Rectal smooth muscle tissue (tissue), 1 donor: ENCODE data around the gene AAGAB.
A peak's percentile ranks its signal among the peaks of the same experiment; 100 is the strongest.

Experiments
- H3K27ac ChIP-seq: one replicate; pipeline ENCODE4 v1.7.0; 2013; ENCODE audit warnings: low read depth, low read length, inconsistent platforms
- H3K27me3 ChIP-seq: one replicate; pipeline ENCODE4 v1.7.0; 2013; ENCODE audit warnings: low read length; ENCODE audit not compliant: control insufficient read depth, insufficient read depth
- H3K36me3 ChIP-seq: one replicate; pipeline ENCODE4 v1.7.0; 2013; ENCODE audit warnings: low read length; ENCODE audit not compliant: control insufficient read depth, insufficient read depth
- H3K4me1 ChIP-seq: one replicate; pipeline ENCODE4 v1.7.0; 2013; ENCODE audit warnings: low read length; ENCODE audit not compliant: control insufficient read depth, insufficient read depth
- H3K4me3 ChIP-seq: one replicate; pipeline ENCODE4 v1.7.0; 2013; ENCODE audit warnings: low read length
- H3K9ac ChIP-seq: one replicate; pipeline ENCODE4 v1.7.0; 2013; ENCODE audit warnings: low read length

AAGAB gene

DNA sequence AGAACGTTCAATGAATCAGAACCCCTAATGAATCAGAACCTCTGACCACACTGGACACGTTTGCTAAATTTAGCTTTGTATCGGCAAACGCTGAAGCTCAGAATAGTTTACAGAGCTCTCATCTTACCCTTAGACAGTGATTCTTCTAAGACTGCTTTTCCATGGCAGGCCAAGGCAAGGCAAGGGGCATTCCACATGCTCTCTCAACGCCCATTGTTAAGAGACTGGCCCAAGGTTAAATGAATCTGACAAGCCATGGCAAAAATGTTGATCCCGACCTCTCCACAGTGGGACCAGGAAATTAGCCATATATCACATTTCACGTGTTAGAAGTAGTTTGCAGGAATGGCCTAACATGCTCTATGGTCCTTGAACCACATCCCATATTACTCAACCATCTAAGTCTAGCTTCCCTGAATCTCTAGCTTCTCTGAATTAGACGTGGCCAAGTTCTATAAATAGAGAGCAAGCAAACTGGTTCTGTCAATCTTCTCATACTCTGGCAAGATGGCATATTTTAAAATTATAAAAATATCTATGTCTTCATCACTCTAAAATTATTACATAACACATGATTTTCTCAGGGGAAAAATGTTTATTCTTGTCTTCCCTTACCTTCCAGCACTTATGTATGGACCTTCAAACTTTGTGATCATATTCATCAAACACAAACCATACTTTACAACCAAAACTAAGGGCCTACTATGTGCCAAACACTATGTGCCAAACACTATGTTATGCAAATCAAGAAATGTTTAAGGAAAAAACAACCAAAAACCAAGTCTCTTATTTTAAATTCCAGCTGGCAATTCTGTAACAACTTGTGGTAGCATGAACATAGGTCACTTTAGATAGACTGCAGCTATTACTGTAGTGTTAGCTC, 54.3 kb downstream of the AAGAB start:
- Histone ChIP-seq H3K4me1 (no peaks in the 10 kb centered on the region), H3K9ac (no peak overlapping the region), H3K36me3 (peaks cover 2% of the 10 kb centered on the region), H3K4me3 (no peak overlapping the region), H3K27ac (no peak overlapping the region), H3K27me3 (no peaks in the 10 kb centered on the region)

DNA sequence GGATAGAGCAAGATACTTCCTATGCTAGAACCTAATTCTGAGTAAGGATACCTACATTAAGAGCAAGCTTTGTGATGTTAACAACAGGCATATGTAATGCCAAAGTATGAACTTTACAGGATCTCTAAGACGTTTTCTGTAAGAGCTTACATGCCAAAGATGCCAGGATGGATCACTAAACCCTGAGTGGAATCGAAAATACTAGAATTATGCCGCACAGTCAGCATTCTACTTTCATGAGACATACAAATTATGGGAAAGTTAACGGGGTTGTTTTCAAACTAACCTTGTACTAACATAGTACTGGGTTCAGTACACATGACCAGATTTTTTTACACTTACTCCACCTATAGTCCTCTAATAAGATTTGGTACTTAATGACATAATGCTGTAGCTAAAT, 55.1 kb downstream of the AAGAB start:
- Histone ChIP-seq H3K27ac (no peak overlapping the region), H3K4me1 (no peaks in the 10 kb centered on the region), H3K4me3 (no peak overlapping the region), H3K36me3 (peaks cover 2% of the 10 kb centered on the region), H3K27me3 (no peaks in the 10 kb centered on the region), H3K9ac (no peak overlapping the region)

DNA sequence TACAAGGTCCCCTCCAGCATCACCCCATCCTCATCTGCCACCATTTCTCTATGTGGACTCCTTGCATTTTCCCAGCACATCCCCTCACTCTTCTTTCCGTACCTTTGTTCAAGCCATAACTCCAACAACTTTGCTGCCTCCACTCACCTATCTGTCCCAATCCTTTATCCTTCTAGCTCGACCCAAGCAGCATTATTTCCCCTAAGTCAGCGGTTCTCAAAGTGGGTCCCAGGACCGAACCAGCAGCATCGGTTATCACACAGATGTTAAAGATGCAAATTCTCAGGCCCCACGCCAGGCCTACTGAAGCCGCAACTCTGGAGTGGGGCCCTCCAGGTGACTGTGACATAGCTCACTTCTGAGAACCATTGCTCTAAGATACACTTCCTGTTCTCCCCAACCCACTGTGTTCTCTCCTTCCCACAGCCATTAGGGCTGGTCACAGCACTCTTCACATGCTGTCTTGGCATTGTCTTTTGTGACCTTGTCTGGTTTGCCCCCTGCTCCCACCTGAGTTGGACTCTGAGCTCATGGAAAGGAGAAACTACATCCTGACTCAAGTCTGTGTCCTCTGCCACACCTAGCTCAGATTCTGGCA, 56.2 kb downstream of the AAGAB start:
- H3K27me3 ChIP-seq, result no peaks in the 10 kb centered on the region
- H3K9ac ChIP-seq, result no peak overlapping the region
- no peak overlapping the region for H3K4me3 ChIP-seq
- H3K36me3 ChIP-seq, result no peaks in the 10 kb centered on the region
- H3K4me1 ChIP-seq, result peaks cover 9% of the 10 kb centered on the region
- no peak overlapping the region for H3K27ac ChIP-seq

DNA sequence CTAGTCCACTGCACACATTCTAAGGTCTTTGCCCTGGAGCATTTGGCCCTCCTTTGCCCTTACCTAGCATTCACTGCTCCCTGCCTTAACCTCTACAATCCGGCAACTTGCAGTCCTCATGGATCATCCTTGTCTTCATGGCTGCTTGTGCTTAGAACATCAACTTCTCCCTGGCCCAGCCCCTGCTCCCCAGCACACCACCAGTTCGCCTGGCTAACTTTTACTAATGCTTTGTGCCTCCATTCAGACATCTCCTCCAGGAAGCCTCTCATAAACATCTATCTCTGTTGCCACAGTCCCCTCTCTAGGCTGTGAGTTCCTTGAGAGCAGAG, 57.1 kb downstream of the AAGAB start:
- Histone ChIP-seq H3K36me3 (peaks cover 3% of the 10 kb centered on the region), H3K4me3 (no peak overlapping the region), H3K27me3 (no peaks in the 10 kb centered on the region), H3K9ac (no peak overlapping the region), H3K4me1 (peaks cover 13% of the 10 kb centered on the region), H3K27ac (no peak overlapping the region)

DNA sequence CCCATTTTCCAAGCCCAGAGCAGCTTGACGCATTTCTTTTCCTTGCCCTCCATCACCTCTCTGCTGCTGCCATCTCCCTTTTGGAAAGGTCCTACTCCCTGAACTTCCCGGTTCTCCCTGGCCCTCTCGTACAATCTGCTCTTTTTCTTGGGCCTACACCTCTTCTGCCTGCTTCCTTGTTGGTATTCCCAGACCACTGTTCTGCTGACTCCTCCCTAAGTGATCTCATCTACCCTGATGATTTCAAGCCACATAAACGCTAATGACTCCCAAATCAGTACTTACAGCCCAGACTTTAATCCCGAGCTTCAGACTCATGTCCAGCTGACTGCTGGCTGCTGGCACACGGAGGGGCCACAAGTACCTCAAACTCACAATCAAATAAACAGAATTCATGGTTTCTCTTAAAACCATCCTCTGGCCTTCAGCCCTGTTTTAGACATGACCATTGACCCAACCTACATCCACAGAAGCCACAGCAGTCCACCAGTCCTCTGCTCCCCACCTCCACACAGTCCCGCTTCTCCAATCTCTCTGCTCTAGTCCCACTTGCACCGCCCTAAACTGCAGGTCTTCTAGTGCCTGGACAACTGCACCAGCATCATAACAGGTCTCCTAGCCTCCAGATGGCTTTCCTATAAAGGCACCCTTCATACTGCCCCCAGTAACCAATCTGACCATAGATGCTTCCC, 57.6 kb downstream of the AAGAB start:
- Histone ChIP-seq H3K4me3 (no peak overlapping the region), H3K27ac (no peak overlapping the region), H3K4me1 (peaks cover 13% of the 10 kb centered on the region), H3K36me3 (peaks cover 8% of the 10 kb centered on the region), H3K9ac (no peak overlapping the region), H3K27me3 (no peaks in the 10 kb centered on the region)

DNA sequence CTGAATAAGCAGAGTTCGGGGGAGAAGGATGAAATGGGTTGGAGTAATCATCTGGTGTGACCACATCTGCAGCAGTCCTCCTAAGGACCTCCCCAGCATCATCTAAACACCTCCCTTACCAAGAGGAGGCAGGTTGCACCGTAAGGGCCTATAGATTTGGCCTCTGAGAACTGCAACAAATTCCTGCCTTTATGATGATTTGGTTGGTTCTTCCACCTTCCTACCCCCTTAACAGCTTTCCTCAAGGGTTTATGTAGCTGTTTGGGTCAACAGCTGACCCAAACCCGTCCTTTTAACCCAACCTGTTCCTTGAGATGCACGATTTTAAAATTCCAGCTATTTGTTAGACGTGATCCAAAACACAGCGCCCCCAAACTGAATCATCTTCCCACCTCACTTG, 58.2 kb downstream of the AAGAB start:
- no peak overlapping the region for H3K4me3 ChIP-seq
- no peak overlapping the region for H3K27ac ChIP-seq
- peaks cover 13% of the 10 kb centered on the region for H3K4me1 ChIP-seq
- peaks cover 8% of the 10 kb centered on the region for H3K36me3 ChIP-seq
- no peaks in the 10 kb centered on the region for H3K27me3 ChIP-seq
- H3K9ac ChIP-seq, result no peak overlapping the region

DNA sequence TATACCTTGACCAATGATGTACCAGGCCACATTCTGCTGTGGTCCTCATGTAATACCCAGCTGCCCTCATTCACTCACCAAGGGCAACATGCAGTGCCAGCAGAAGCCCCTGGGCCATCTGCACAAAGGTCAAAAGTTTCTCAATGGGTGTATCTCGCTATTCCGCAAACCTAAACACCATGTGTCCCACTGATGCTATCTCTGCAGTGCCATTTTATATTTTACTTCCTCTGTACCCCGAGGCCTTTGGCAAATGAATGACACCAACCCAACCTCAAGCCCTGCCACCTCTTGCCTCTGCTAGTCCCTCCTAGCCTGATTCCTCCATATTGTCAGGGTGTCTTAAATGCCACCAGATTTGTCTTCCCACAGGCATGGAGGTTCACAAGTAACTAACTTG, 59.2 kb downstream of the AAGAB start:
- H3K4me1 ChIP-seq, result peaks cover 13% of the 10 kb centered on the region
- H3K36me3 ChIP-seq, result peaks cover 8% of the 10 kb centered on the region
- H3K27ac ChIP-seq, result no peak overlapping the region
- H3K4me3 ChIP-seq, result no peak overlapping the region
- H3K9ac ChIP-seq, result no peak overlapping the region
- H3K27me3 ChIP-seq, result no peaks in the 10 kb centered on the region

DNA sequence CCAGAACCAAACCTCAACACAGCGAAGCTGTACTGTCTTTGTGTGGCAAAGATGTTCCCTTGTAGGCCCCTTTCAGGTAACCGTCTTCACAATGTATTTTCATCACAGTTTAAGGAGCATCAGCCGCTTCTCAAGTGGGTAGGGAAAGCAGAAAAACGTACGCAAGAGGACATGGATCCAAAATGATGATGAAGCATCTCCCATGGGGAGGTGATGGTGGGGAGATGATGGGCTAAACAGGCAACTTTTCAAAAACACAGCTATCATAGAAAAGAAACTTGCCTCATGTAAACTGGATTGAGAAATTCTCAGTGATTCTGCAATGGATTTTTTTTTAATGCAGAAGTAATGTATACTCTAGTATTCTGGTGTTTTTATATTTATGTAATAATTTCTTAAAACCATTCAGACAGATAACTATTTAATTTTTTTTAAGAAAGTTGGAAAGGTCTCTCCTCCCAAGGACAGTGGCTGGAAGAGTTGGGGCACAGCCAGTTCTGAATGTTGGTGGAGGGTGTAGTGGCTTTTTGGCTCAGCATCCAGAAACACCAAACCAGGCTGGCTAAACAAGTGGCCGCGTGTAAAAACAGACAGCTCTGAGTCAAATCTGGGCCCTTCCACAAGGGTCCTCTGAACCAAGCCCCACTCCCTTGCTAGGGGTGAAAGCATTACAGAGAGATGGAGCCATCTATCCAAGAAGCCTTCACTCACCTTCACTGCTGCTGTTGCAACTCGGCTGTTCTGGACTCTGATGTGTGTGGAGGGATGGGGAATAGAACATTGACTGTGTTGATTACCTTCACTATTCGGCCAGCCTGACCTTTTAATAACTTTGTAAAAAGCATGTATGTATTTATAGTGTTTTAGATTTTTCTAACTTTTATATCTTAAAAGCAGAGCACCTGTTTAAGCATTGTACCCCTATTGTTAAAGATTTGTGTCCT, 60.0 kb downstream of the AAGAB start:
- Histone ChIP-seq H3K4me1 (peaks cover 15% of the 10 kb centered on the region), H3K27ac (peak overlapping the region; percentile 11), H3K27me3 (no peaks in the 10 kb centered on the region), H3K9ac (no peak overlapping the region), H3K36me3 (peaks cover 11% of the 10 kb centered on the region), H3K4me3 (no peak overlapping the region)

DNA sequence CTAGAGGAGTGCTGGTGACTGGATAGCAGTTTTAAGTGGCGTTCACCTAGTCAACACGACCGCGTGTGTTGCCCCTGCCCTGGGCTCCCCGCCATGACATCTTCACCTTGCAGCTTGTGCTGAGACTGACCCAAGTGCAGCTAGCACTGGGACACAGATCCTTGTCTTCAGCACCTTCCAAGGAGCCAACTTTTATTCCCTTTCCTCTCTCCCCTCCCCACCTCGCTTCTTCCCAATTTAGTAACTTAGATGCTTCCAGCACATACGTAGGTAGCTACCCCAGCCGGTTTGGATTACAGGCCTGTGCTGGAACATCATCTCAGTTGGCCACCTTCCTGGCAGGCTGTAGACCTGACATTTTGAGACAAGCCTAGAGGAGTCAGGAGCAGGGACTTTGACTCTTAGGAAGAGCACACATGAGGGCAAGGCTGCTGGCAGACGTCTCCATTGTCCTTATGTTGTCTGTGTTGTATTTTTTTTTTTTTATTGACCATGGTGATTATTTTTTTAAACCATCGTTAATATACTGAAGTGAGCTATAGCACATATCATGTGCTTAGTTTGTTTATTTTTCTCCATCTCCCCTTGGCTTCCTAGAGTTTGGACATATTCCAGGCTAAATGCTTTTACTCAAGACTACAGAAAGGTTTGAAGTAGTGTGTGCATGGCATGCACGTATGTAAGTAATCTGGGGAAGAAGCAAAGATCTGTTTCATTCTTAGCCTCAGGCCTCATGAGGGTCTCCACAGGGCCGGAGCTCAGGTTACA, 61.1 kb downstream of the AAGAB start:
- peaks cover 23% of the 10 kb centered on the region for H3K4me1 ChIP-seq

DNA sequence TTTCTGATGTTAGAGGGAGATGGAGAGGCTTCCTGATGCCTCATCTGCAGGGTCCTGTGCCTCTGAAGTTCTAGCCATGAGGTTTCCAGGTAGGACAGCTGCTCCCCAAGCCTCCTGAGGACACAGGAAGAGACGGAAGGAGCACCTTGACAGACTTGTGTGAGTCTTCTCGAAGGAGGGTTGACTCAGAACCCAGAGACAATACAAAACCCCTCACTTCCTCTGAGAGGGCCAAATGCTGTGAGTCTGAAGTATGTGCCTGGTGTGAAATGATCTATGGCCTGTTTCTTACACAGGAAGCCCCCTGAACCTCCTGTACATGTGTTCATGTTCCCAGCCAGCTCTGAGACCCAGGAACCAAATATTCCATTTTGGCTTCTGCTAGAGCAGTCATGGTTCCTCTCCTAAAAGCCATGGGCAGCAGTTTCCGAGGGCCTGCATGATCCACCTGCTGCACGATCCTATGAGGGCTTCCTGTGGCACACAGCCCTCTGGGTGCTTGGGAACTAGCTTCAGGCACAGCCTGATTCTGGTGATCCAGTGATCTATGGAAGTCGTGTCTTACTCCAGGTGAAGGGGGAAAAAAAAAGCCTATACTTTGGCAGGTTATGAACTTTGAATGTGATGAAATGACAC, 62.2 kb downstream of the AAGAB start:
- Histone ChIP-seq H3K27ac (no peak overlapping the region), H3K4me1 (peaks cover 32% of the 10 kb centered on the region), H3K36me3 (peaks cover 16% of the 10 kb centered on the region)

More for the DNA sequence above, 61.1 kb downstream of the AAGAB start:
- Histone ChIP-seq H3K27ac (peak overlapping the region; percentile 11), H3K9ac (no peak overlapping the region), H3K27me3 (no peaks in the 10 kb centered on the region), H3K4me3 (no peak overlapping the region), H3K36me3 (peaks cover 11% of the 10 kb centered on the region)

DNA sequence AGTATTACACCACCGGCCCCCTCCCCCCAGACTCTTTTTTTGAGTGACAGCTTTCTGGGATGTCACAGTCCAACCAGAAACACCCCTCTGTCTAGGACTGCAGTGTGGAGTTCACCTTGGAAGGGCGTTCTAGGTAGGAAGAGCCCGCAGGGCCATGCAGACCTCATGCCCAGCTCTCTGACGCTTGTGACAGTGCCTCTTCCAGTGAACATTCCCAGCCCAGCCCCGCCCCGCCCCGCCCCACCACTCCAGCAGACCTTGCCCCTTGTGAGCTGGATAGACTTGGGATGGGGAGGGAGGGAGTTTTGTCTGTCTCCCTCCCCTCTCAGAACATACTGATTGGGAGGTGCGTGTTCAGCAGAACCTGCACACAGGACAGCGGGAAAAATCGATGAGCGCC, 63.6 kb downstream of the AAGAB start:
- no peaks in the 10 kb centered on the region for H3K27me3 ChIP-seq
- H3K9ac ChIP-seq, result no peak overlapping the region
- H3K27ac ChIP-seq, result peak overlapping the region; percentile 58
- H3K4me3 ChIP-seq, result no peak overlapping the region
- peaks cover 16% of the 10 kb centered on the region for H3K36me3 ChIP-seq
- H3K4me1 ChIP-seq, result peaks cover 47% of the 10 kb centered on the region

More for the DNA sequence above, 62.2 kb downstream of the AAGAB start:
- H3K4me3 ChIP-seq, result no peak overlapping the region
- H3K9ac ChIP-seq, result no peak overlapping the region
- no peaks in the 10 kb centered on the region for H3K27me3 ChIP-seq
